Thoracic aorta (tissue), 2 donors: ENCODE results near the gene BCO2. TPM values are rescaled to one million over a fixed set of nuclear protein-coding genes. Genes with fewer than 3 reads are reported as not detected.

ENCODE experiments used
- ATAC-seq: fragments of 150-250 bp; one replicate; pipeline ENCODE4 v1.8.0; 2017; ENCODE audit warnings: low read depth; ENCODE audit not compliant: insufficient number of reproducible peaks, low FRiP score
- DNase-seq: peaks from one replicate; pipeline ENCODE4 v3.0.0-alpha.2; 2020; ENCODE audit warnings: low spot score
- H3K27ac ChIP-seq, 2 donors: fragments of 200-600 bp; sonication (generic); 1 replicate in 1 of 2; 2 replicates in 1 of 2; pipeline ENCODE4 v1.5.1; 2016; ENCODE audit warnings: mild to moderate bottlenecking in 2 of 2, moderate library complexity in 2 of 2
- H3K27me3 ChIP-seq: fragments of 200-600 bp; sonication (generic); replicated peaks from 2 replicates; pipeline ENCODE4 v1.6.0; 2016; ENCODE audit warnings: mild to moderate bottlenecking; ENCODE audit not compliant: insufficient read depth
- H3K36me3 ChIP-seq: fragments of 200-600 bp; sonication (generic); one replicate; pipeline ENCODE4 v1.5.1; 2016
- H3K4me1 ChIP-seq, 2 donors: fragments of 200-600 bp; sonication (generic); 1 replicate in 1 of 2; 2 replicates in 1 of 2; pipeline versions ENCODE4 v1.5.1 to v1.6.0; 2016; ENCODE audit warnings: low read depth in 2 of 2, mild to moderate bottlenecking in 1 of 2; ENCODE audit not compliant: control insufficient read depth in 1 of 2
- H3K4me3 ChIP-seq: fragments of 200-600 bp; sonication (generic); 2 replicates; pipeline ENCODE4 v1.5.1; 2016; ENCODE audit warnings: mild to moderate bottlenecking
- H3K9me3 ChIP-seq: fragments of 200-600 bp; sonication (generic); 2 replicates; pipeline ENCODE4 v1.5.1; 2016
- total RNA-seq, 2 donors: library from RNA; depleted of rRNA; stranded (reverse); fragments of >200 nt; gene quantifications; one replicate each; pipeline versions ENCODE4 v1.1.0 to v1.2.3, GENCODE V29; 2016
- TF ChIP-seq, protein P1 (sequence below): fragments of 200-600 bp; sonication (generic); IDR thresholded peaks from one replicate; pipeline ENCODE4 v1.5.1; 2019; ENCODE audit warnings: antibody characterized with exemption

BCO2 gene
- total RNA-seq, 2 donors from 2014 or later: 7.2 to 26.6 TPM

DNA sequence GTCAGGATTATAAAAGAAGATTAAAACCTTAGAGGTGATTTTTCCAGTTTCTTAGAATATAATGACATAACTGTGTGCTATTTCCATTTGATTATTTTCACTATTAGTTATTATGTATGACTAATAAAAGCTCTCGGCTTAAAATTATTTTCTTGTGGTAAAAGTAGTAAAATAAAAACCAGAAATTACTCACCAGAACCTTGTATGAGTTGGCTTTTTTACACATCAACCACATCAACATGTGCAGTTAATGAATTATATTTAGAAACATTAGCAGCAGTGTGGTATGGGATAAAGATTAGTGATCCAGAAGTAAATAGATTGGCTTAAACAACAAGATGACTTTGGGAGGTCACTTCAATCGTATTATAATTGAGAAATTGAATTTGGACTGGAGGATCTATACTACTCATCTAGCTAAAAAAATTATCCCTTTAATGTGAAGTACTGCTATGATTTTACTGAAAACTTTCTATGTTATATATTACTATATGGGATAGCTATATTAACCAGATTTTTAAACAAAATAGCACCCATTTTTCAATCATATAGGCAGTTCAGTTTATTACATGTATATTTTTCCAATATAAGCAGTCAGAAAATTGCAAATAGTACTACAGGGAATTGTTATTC lies 2.8 kb upstream of the BCO2 start:
- H3K27ac ChIP-seq: no peak overlapping the region
- DNase-seq (no peak), ATAC-seq (no peak)
- H3K4me1 ChIP-seq: peaks cover 10 to 12% of the 10 kb centered on the region in 2 donors
- H3K9me3 ChIP-seq: no peaks in the 10 kb centered on the region
- no peak overlapping the region for H3K4me3 ChIP-seq
- no peaks in the 10 kb centered on the region for H3K27me3 ChIP-seq
- TF ChIP-seq, protein P1, sequence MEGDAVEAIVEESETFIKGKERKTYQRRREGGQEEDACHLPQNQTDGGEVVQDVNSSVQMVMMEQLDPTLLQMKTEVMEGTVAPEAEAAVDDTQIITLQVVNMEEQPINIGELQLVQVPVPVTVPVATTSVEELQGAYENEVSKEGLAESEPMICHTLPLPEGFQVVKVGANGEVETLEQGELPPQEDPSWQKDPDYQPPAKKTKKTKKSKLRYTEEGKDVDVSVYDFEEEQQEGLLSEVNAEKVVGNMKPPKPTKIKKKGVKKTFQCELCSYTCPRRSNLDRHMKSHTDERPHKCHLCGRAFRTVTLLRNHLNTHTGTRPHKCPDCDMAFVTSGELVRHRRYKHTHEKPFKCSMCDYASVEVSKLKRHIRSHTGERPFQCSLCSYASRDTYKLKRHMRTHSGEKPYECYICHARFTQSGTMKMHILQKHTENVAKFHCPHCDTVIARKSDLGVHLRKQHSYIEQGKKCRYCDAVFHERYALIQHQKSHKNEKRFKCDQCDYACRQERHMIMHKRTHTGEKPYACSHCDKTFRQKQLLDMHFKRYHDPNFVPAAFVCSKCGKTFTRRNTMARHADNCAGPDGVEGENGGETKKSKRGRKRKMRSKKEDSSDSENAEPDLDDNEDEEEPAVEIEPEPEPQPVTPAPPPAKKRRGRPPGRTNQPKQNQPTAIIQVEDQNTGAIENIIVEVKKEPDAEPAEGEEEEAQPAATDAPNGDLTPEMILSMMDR: no peak
- no peaks in the 10 kb centered on the region for H3K36me3 ChIP-seq

DNA sequence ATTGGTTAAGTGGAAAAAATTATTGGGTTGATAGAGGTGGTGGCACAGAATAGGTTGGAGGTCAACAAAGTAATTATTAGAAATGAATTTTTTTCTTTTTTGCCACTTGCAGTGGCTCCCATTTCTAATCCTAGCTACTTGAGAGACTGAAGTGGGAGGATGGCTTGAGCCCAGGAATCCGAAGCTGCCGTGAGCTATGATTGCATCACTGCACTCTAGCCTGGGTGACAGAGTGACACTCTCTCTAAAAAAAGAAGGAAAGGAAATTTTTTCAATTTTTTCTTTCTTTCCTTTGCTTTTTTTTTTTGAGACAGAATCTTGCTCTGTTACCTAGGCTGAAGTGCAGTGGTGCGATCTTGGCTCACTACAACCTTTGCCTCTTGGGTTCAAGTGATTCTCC lies 2.2 kb upstream of the BCO2 start:
- TF ChIP-seq, protein P1: no peak

DNA sequence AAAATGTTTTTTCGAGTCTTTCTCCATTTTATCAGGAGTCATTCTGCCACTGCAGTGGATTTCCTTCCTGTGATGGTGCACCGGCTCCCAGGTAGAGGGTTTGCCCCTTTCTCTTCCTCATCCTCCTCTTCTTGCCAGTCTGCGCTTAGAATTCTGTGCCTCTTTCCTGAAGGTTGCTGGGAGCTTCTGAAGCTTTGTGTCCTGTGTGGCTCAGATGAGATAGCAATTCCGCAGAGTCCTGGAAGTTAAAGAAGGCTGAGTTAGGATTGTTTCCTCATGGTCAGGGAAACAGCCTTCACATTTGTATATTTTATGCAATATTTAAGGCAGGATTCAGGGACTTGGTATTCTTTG lies 264 bp downstream of the BCO2 start:
- TF ChIP-seq, protein P1: no peak
- ATAC-seq (no peak), DNase-seq (no peak)
- Histone ChIP-seq H3K27ac (no peak overlapping the region), H3K36me3 (no peaks in the 10 kb centered on the region), H3K27me3 (no peaks in the 10 kb centered on the region), H3K4me3 (peak overlapping the region; percentile 55), H3K4me1 (peaks cover 10 to 12% of the 10 kb centered on the region in 2 donors), H3K9me3 (no peaks in the 10 kb centered on the region)

More for the DNA sequence above, 2.2 kb upstream of the BCO2 start:
- no peak overlapping the region for H3K27ac ChIP-seq
- H3K4me1 ChIP-seq: peaks cover 10 to 12% of the 10 kb centered on the region in 2 donors
- no peak for DNase-seq
- no peaks in the 10 kb centered on the region for H3K27me3 ChIP-seq
- no peak for ATAC-seq
- H3K4me3 ChIP-seq: no peak overlapping the region
- no peaks in the 10 kb centered on the region for H3K9me3 ChIP-seq
- no peaks in the 10 kb centered on the region for H3K36me3 ChIP-seq

DNA sequence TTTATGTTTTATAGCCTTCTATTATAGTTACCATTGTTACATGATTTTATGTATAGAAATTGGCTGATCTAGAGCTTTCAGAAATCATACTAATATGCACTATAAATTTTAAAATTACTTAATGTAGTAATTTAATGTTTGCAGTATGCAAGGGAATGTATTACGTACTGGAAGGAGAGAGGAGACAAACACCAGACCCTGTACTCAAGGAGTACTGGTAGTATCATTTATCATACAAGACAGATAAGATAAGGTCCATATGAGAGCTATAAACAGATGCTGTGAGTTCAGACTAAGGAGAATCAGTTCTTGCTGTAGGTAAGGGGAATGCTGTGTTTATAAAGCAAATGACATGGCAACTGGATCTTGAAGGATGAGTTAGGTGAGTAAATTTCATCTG lies 765 bp downstream of the BCO2 start:
- H3K36me3 ChIP-seq: no peaks in the 10 kb centered on the region
- no peak overlapping the region for H3K4me3 ChIP-seq
- ATAC-seq (no peak), DNase-seq (no peak)
- TF ChIP-seq, protein P1: no peak
- H3K9me3 ChIP-seq: no peaks in the 10 kb centered on the region
- H3K27ac ChIP-seq: no peak overlapping the region
- no peaks in the 10 kb centered on the region for H3K27me3 ChIP-seq
- peaks cover 10 to 12% of the 10 kb centered on the region in 2 donors for H3K4me1 ChIP-seq

DNA sequence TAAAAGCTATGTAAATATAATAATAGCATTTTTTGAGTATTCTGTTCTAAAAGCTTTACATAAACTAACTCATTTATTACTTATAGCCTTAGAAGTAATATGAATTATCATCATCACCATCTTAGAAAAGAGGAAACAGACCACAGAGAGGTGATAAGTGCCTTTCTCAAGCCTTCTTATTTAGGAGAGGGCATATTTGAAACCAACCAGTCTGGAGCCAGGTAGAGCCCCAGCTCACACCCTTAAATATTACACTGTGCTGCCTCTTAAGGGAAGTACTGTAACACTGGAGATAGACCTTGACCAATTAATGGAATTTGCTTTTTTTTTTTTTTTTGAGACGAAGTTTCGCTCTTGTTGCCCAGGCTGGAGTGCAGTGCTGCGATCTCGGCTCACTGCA lies 2.3 kb downstream of the BCO2 start:
- Histone ChIP-seq H3K27ac (no peak overlapping the region), H3K4me1 (peaks cover 7 to 12% of the 10 kb centered on the region in 2 donors), H3K27me3 (no peaks in the 10 kb centered on the region), H3K4me3 (no peak overlapping the region), H3K36me3 (no peaks in the 10 kb centered on the region), H3K9me3 (no peaks in the 10 kb centered on the region)
- TF ChIP-seq, protein P1: no peak
- no peak for DNase-seq
- ATAC-seq: no peak
